ENCODE measurements around the gene SMCO4.
"Not testable (repeated sequence)": the region's sequence is repeated elsewhere in the genome, so short reads cannot be mapped to it uniquely, and the experiment has no call there.

SMCO4 gene

DNA sequence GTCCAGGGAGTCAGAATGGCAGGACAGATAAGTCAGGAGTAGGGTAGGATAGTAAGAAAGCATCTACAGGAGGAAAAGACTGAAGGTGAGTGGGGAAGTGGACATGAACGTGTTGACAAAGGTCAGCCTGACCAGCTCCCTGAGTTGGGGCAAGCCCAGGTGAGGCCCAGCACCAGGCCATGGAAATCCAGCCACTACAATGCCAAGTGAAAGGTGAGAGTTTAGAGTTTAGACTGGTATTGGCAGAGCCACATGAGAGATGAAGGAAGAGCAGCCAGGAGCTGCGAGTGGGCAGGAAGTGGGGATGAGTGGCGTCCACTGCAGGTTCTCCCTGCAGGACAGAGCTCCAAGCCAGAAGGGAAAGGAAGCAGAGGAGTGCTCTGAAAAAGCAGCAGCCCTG, 16.5 kb upstream of the SMCO4 start:
- DNase-seq, result no peak

DNA sequence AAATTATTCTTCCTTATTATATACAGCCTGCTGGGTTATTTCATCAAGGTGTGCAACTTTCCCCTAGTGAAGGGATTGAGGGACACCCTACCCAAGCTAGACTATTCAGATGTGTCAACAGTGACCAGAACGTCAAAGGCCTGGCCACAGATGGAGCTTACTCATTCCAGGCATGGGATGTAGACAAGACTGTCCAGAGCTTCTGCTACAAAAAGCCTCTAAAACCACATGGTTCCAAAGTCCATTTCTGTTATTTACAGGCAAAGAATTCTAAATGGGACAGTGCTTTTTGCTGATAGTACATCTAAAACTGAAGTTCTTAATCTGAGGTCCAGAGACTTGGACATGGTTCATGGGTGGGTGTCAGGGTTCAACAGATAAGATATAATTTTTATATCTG, 9.7 kb upstream of the SMCO4 start:
- DNase-seq, result no peak

DNA sequence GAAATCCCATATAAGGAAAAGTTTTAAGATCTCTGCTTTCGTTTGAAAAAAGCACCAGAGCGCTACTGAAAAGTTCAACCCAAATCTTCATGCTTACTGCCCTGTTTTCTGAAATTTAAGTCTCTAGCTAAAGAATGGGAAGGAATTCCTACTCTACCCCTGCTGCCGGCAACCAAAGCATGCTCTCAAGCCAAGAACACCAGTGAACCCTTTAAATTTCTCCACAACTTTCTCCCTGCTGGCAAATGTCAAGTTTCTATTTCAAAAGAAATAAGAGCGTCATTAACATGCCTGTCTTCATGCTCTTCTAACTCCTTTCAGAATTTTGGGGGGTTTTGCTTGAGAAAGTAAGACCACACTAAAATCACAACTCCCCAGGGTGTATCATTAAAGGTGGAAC, 6.8 kb upstream of the SMCO4 start:
- DNase-seq, result no peak

DNA sequence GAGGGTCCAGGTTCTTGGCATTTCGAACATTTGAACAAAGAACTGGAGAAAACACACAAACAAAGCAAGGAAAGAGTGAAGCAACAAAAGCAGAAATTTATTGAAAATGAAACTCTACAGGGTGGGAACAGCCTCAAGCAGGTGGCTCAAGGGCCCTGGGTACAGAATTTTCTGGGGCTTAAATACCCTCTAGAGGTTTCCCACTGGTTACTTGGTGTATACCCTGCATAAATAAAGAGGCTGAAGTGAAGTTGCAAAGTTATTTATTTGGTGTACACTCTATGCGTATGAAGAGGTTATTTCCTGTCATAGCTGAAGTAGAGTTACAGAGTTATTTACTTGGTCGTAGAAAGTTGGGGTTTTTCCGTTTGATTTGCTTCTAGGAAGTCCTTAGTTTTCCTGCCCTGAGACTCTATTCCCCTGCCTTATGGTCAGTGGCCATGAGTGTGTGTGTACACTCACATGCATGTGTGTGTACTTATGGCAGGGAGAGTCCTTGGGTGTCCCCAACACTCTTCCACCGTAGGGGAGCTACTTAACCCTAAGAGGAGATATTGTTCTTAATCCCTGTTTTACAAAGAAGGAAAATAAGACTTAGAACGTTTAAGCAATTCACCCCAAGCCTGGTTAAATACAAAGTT, 5.6 kb upstream of the SMCO4 start:
- DNase-seq, result no peak

DNA sequence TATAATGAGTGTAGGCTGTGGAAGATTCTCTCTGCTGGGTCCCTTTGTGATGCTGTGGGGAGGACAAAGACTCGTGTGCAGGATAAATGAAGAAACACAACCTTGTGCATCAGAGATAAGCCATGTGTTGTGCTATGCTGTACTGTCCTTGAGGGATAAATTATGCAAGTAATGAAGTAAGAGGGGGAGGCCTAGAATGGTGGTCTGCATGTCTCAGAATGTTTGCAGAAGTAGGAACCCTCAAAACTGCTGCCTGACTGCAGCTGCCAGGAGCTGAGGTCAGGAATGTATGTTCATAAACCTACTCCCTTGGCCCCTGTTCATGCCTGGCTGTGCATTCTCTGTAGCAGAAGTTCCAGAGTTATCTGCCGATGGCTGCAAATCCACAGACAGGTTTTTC, 4.6 kb upstream of the SMCO4 start:
- no peak for DNase-seq

DNA sequence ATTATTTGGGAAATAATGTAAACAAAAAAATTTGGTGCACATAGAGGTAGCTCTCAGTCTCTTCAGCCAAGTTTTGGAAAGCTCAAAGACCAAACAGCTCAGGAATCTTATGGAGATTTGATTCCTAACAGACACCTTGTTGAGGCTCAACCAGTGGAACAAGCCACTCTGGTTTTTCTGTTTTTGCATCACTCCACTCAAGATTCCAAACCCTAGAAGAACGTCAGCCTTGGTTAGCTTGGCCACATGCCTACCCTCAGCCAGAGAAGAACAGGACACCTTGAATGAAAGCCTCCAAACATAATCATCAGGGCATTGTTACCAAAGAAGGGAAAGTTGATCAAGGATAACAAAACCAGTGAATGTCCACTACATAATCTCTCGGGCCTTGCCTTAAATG, 3.8 kb upstream of the SMCO4 start:
- DNase-seq, result no peak

DNA sequence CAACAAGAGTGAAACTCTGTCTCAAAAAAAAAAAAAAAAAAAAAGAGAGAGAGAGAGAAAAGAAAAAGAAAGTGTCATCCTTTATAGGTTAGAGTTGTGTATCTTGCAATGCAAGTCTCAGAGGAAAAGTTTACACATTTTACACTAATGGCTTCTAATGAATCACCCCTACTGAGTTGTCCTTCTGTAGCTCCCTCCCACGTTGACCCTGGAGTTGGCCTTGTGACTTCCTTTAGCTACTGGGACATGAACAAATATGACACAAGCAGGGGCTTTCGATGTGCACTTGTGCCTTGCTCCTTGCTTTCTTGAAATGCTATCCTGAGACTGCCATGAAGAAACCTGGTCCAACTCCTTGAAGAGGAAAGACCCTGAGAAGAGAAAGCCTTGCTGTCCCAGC, 2.4 kb upstream of the SMCO4 start:
- no peak for DNase-seq

DNA sequence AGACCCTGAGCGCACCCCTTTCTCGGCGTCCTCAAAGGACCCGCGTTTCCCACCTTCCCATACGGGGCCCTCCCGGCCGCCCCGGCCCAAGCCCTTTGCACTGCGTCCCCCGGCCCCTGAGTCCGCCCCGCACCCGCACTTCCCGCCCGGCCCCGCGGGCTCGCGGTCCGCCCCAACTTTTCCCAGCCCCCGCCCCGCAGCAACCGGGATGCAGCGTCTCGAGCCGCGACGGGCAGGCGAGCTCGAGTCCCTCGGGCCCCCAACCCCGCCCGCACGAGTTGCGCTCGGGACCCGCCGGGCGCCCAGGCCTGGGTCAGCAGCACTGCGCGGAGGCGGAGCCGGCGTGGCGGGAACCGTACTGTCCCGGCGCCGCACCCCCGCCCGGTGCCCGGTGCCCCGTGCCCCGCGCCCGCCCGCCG, 371 bp downstream of the SMCO4 start:
- no peak for DNase-seq

DNA sequence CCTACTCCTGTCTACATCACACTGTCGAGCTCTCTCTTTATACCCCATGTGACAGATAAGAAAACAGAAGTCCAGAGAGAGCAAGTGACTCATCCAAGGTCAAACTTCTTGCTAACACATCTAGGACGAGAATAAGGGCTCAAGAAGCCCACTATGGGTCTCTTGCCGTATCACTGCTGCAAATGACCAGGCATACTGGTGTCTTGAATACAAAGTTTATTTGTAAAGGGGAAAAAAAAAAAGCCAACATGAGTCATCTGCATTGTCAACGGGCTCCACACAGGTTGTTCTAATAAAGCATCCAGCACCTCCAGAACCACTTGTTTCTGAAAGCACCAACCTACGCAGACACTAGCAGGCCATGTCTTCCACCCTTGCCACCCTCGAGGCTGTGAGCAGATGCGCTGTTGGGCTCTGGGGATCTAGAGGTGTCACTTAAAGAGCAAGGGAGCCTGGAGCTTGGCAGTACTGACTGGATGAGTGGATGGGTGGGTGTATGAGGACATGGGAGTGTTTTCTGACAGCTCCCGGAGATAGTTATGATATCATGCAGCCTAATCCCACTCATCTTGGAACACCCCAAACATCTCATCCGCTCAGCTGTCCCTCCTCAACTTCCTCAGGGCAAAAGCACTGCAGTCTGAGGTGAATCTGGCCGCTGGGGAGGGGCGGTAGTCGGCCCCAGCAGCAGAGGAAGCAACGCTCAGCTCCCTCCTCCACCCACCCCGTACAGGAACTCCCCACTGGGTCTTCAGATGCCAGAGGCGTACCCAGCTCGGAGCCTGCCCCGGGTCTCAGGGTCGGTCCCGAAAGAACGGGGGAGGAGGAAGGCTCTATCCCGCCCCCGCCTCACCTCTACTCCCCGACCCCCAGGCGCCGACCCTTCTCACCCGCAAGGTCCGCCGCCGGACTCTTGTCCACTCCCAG, 1.0 kb downstream of the SMCO4 start:
- DNase-seq, result no peak

DNA sequence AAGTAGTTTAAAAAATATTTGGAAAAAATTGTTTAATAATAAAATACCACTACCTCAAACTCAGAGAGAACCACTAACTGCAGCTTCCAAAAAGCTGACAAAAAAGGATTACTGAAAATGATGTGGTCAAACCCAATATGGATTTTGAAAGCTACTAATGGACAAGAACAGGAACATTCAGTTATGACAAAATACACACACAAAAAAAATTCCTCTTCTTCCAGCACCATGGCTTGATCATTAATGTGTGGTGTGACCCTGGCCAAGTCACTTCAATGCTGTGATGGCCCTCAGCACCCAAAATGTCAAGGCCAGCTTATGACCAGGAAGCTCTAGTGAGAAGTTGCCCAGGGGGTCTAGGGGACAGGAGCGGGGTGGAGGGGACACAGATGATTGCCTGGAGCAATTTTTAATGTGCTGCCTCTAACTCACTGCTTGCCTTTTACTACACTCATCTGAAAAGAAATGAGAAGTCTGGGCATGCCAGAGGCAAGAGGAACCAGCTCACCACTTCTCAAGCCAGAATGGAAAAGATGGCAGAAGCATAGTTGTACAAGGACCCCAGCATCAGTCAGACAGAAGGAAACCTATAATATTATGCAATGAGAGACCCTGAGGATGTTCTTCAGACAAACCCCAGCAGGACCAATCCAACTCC, 2.2 kb downstream of the SMCO4 start:
- DNase-seq, result no peak

DNA sequence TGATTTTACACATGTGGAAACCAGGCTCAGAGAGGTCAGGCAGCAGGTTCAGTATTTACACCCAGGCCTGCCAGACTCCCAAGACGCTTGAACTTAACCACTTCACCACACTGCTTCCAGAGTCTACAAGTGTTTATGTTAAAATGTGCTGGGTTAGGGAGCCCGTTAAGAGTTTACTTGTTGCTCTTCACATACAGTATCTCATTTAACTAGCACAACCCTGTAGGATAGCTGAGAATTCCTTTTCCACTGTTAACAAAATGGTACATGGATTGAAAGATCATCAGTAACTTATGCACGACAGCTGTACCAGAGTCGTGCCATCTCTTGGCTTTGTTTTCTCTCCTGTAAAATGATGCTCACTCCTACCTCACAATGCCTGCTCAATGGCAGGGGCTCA, 2.9 kb downstream of the SMCO4 start:
- DNase-seq, result no peak

DNA sequence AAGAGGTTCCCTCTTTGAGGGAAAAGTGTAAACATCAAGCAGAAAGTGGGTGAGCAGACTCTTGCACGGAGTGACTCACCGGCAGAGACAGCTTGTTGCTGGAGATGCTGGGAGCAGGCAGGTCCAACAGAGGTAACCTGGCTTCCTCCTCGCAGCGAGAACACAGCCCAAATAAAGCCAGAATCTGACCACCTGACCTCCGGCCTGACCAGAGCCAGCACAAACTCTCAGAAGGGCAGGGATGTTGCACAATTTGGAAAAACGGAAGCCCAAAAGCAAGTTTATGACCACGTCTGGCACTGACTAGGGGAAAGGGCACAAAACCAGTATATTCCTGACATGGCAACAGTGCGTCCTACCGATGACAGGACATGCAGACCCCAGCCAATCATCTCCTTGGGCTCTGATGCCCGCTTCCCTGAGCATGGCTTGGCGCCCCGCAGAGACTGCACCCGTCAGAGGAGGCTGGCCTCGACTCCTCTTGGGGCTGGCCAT, 5.4 kb downstream of the SMCO4 start:
- no peak for DNase-seq

DNA sequence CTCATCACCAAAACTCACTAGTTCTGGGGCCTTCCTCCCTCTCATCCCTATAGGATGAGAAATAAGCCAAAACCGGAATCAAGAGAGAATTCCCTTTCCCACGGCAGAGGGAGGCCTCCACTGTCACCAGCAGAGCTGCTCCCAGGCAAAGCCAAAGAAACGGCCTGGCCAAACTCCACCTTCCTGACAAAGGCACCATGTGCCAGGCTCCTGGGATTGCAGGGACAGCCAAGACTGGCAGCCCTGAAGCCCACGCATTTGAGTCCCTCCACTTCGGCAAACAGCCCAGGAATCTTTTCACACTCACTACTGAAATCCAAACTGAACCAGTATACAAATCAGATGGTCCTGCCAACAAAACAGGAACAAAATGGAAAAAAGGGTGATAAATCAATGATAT, 6.1 kb downstream of the SMCO4 start:
- no peak for DNase-seq

DNA sequence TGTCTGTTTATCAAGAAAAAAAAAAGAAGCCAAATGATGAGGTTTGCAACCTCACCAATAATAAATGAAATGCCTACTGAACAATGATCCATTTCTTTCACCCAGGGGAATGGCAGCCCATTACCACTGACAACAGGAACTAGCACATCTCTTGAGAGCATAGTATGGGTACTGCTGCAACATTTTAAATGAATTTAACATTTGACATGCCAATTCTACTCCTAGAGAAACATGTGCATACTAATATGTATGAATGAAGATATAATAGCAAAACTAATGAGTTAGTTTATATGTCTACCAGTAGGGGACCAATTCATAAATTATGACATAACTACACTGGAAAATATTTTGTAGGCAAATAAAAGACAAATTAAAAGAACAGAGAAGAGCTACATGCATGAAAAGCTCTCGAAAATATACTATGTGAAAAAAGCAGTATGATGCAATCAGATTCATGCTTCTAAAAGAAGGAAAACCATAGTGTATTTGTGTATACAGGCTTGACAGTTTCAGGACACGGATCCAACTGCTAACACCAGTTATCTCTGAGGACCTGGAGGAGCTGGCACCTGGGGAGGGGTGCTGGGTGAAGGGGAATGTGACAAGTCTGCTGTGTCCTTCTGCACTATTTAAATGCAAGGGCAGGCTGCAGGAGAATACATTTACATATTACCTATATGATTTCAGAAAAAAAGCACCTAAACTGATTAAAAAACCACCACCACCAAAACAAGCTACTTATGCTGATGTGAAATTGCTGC, 6.9 kb downstream of the SMCO4 start:
- DNase-seq, result no peak

DNA sequence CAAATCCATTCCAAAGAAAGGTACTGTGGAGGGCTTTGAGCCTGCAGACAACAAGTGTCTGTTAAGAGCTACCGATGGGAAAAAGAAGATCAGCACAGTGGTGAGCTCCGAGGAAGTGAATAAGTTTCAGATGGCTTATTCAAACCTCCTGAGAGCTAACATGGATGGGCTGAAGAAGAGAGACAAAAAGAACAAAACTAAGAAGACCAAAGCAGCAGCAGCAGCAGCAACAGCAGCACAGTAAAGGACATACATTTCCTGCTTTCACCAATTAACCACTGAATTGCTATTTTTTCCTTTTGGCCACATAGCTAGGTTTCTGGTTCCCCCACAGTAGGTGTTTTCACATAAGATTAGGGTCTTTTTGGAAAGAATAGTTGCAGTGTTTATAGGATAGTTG, 7.6 kb downstream of the SMCO4 start:
- not testable (repeated sequence) for DNase-seq

DNA sequence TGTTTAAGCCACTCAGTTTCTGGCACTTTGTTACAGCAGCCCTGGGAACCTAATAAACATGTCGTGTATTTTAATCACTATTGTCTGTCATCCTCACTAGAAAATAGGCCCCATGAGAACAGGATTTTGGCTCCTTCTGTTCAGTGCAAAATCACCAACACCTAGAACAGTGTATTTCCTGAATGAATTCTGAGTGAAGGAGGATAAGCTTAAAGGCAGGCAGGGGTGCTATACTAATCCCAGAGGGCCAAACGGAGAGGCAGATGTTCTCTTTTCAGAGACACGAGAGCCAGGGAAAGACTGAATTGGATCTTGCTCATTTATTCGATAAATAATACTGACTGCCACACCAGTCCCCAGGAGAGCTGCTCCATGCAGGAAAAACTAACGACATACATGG, 10.4 kb downstream of the SMCO4 start:
- no peak for DNase-seq

DNA sequence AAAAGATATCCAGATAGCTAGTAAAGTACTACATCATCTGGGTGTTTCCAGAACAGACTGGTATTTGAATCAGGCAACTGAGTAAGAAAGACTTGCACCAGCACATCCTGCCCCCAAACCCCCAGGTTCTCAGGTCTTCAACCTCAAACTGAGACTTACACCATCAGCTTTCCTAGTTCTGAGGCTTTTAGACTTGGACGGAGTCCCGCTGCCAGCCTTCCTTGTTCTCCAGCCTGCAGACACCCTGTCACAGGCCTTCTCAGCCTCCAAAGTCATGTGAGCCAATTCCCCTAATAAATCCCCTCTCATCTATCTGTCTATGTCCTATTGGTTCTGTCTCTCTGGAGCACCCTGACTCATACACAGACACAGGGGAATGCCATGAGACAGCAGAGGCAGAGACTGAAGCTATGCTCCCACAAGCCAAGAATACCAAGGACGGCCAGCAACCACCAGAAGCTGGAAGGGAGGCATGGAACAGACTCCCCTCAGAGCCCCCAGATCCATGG, 10.9 kb downstream of the SMCO4 start:
- DNase-seq, result no peak

DNA sequence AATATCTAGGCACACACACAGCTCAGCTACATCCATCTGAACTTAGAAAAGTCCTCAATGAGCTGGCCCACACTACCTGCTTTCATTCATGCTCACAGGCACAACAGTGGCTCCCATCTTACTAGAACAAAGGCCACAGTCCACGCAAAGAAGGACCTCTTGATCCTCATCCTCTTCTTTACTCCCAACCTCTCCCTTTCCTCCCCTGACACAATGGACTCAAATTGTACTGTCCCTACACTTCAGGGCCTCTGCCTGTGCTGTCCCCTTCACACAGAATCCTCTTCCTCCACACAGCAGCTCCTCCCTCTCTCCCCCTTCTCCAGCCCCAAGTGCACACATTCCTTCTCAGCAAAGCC, 12.7 kb downstream of the SMCO4 start:
- no peak for DNase-seq

DNA sequence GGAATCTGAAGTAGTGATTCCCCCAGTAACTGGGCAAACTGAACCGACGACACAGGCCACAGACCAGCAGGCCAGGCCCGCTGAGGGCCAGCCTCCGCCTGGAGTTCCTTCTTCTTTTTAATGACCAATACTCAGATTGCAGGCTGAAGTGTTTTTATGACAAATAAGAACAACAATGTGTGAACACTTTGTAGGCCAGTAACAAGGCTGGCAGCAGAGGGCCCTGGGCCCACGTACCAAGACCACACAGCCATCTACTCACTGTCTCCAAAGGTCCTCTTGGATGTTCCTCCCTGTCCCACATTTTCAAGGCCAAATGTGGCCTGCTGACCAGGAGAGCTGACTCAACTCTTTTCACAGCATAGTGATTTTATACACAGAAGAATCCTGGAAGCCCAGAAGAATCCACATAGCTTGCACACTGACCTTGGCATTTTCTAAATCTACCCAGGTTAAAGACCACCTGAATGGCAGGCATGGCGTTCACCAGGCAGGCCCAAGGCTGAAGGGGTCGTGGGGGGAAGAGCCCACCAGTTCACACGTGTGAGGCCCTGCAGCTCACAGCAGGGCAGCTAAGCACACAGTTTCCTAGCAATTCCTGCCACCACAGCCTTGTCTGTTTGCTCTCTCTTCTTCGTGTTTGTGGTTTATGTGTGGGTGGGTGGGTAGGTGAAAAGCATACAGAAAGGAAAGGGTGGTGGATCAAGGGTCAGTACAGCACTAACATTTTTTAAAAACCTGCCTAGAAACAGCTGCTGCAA, 13.3 kb downstream of the SMCO4 start:
- DNase-seq, result no peak

DNA sequence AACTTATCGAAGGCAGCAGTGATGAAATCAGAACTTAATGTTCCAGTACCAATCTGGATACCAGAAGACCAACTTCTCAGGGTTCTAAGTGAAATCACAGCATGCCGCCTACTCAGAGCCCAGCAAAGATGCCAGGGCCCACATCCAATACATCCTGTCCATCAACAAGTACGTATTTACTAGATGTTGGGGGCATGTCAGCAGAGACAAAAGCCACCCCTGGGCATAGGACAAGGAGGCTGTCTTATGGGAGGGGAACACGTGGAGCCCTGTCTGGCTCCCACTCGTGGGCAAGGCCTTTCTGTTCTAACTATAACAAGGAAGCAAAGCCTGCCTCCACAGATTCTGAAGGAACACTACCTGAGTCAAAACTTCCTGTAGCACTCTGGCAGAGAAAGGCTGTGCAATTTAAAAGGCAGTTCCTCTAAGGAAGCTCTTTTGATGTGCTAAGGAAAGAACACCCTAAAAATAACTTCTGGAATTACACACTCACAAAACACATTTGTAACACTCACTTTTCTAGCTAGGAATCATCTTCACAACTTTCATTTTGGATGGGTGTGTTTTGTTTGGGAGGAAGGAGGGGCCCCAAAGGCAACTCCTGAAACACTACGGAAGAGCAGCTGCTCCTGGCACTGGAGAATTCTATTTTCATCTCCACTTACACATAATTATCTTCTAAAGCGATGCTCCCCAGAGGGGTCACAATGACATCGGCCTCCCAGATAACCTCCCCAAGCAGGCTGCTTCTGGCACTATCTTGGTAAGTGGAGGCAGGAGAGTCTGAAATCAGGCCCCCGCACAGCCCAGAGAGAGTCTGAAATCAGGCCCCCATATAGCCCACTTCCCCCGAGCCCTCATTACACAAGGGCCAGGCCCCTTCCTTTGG, 14.2 kb downstream of the SMCO4 start:
- DNase-seq, result no peak

DNA sequence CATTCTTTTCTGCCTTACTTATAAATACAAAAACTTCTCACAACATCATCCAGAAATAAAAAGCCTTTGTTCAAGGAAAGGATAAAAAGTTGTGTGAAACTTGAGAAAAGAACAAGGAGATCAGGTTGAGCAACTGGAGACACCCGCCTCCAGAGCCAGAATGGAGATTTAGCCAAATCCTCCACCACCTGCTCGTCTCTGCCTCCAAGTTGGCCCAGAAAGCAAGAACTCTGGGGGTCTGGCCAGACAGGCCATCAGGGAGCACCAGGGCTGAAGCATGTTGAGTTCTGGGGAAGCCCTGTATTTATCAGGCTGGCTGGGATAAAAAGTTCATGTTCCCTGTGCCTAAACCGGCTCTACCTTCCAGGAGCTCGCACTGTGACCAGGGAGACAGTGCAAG, 14.9 kb downstream of the SMCO4 start:
- DNase-seq, result no peak
